ENCODE data around the gene ARFGEF2.

DNA sequence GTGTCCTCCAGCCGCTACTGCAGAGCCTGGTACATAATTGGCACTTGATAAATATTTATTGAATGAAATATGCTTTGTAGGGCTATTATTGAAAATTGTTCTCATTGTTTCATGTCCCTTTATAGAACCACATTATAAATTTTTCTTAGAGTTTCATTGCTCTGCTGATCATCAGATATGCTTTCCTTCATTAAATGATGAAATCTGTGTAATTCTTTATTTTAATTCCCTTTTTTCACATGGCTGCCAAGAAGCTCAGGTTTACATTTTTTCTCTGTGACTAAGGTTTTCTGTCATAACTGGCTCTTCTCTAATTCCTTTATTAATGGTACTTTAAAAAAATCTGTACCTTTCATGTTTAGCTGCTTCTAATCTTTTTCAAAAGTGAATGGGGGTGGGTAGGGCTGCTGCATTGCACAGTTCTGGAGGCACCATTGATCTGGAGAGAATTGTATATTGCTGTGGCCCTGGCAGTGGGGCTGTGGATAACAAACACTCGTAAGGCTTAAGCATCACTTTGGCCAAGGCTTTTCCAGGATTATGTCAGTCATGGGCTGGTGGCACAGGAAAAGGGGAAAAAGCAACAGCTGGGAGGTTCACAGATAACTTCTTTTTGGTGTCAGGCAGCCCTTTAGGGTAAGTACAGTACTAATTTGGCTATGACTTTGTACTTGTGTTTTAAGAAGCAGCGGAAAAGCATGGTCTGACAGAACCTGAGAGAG lies 43.8 kb downstream of the ARFGEF2 start:
- TF ChIP-seq POLR2AphosphoS5 (IDR thresholded peaks at IDR 0.05) (peak in 1 of 2 donors; percentile 23), POLR2A (IDR thresholded peaks at IDR 0.05; ENCODE audit: low read depth) (no peak)
- TF ChIP-seq, protein P1, sequence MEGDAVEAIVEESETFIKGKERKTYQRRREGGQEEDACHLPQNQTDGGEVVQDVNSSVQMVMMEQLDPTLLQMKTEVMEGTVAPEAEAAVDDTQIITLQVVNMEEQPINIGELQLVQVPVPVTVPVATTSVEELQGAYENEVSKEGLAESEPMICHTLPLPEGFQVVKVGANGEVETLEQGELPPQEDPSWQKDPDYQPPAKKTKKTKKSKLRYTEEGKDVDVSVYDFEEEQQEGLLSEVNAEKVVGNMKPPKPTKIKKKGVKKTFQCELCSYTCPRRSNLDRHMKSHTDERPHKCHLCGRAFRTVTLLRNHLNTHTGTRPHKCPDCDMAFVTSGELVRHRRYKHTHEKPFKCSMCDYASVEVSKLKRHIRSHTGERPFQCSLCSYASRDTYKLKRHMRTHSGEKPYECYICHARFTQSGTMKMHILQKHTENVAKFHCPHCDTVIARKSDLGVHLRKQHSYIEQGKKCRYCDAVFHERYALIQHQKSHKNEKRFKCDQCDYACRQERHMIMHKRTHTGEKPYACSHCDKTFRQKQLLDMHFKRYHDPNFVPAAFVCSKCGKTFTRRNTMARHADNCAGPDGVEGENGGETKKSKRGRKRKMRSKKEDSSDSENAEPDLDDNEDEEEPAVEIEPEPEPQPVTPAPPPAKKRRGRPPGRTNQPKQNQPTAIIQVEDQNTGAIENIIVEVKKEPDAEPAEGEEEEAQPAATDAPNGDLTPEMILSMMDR (IDR thresholded peaks at IDR 0.05): no peak

Data from esophagus muscularis mucosa (tissue), 3 donors.